SU-DHL-6 (cell line): ENCODE measurements around the gene OPHN1.

ENCODE experiments used
- H2AFZ ChIP-seq: fragments of 200-600 bp; sonication (generic); 2 replicates; pipeline ENCODE4 v1.6.1; 2014; ENCODE audit warnings: low read depth, mild to moderate bottlenecking, moderate library complexity, mixed read lengths, antibody characterized with exemption, low read length; ENCODE audit not compliant: severe bottlenecking
- H3F3A ChIP-seq: fragments of 200-600 bp; shearing (Covaris generic); 2 replicates; pipeline ENCODE4 v1.6.0; 2016; ENCODE audit warnings: antibody characterized with exemption, mild to moderate bottlenecking; ENCODE audit not compliant: insufficient read depth
- H3K27ac ChIP-seq: fragments of 200-600 bp; sonication (generic); 2 replicates; pipeline ENCODE4 v1.5.1; 2016; ENCODE audit warnings: low read depth, mild to moderate bottlenecking, low read length, moderate library complexity, mixed read lengths
- H3K27me3 ChIP-seq: fragments of 200-600 bp; sonication (generic), shearing (Covaris generic); 2 replicates; pipeline ENCODE4 v1.6.0; 2014; ENCODE audit warnings: mild to moderate bottlenecking, low read length
- H3K36me3 ChIP-seq: fragments of 200-600 bp; sonication (generic); 2 replicates; pipeline ENCODE4 v1.6.1; 2014; ENCODE audit warnings: mild to moderate bottlenecking, low read length, mixed read lengths
- H3K4me2 ChIP-seq: fragments of 300-600, 200-600 bp; shearing (Covaris generic), sonication (generic); 2 replicates; pipeline ENCODE4 v1.6.0; 2014; ENCODE audit warnings: low read length, low read depth, mild to moderate bottlenecking; ENCODE audit not compliant: poor library complexity, severe bottlenecking
- H3K4me3 ChIP-seq: fragments of 200-600 bp; sonication (generic); 2 replicates; pipeline ENCODE4 v1.5.1; 2014; ENCODE audit warnings: antibody characterized with exemption, low read length, mild to moderate bottlenecking, mixed read lengths; ENCODE audit not compliant: insufficient read depth, poor library complexity, severe bottlenecking
- H3K79me2 ChIP-seq: fragments of 200-600 bp; sonication (generic); 2 replicates; pipeline ENCODE4 v1.6.1; 2014; ENCODE audit warnings: mild to moderate bottlenecking, low read length, moderate library complexity; ENCODE audit not compliant: insufficient read depth
- H3K9ac ChIP-seq: fragments of 200-600 bp; sonication (generic); 2 replicates; pipeline ENCODE4 v1.7.0; 2014; ENCODE audit warnings: mild to moderate bottlenecking, low read length
- H3K9me2 ChIP-seq: fragments of 200-600 bp; sonication (generic); replicated peaks from 2 replicates; pipeline ENCODE4 v1.6.1; 2014; ENCODE audit warnings: low read length; ENCODE audit not compliant: insufficient read depth
- H3K9me3 ChIP-seq: fragments of 200-600 bp; sonication (generic); 2 replicates; pipeline ENCODE4 v1.6.1; 2014; ENCODE audit warnings: low read length, mixed read lengths; ENCODE audit not compliant: insufficient read depth
- H4K20me1 ChIP-seq: fragments of 200-600 bp; sonication (generic); 2 replicates; pipeline ENCODE4 v1.6.1; 2014; ENCODE audit warnings: low read depth, mild to moderate bottlenecking, antibody characterized with exemption, low read length, moderate library complexity, mixed read lengths
- CTCF ChIP-seq: fragments of 200-600 bp; sonication (generic); IDR thresholded peaks from one replicate; pipeline ENCODE4 v1.5.1; 2017; ENCODE audit warnings: antibody characterized with exemption, mild to moderate bottlenecking, low read length, moderate library complexity; ENCODE audit not compliant: insufficient read depth, poor library complexity, severe bottlenecking
- EZH2phosphoT487 ChIP-seq: fragments of 200-600 bp; sonication (generic), shearing (Covaris generic); conservative IDR thresholded peaks from 2 replicates; pipeline ENCODE4 v1.6.1; 2018; ENCODE audit warnings: mild to moderate bottlenecking, antibody characterized with exemption, low read length, moderate library complexity, mixed read lengths

OPHN1 gene

GRCh38 chrX:68177542-68177941, 255.8 kb downstream of the OPHN1 start:
- no peak overlapping the region for H2AFZ ChIP-seq
- H3K9me2 ChIP-seq: no peaks in the 10 kb centered on the region
- H3K4me3 ChIP-seq: no peak overlapping the region
- H3K9me3 ChIP-seq: no peaks in the 10 kb centered on the region
- H3K36me3 ChIP-seq: no peaks in the 10 kb centered on the region
- H3K4me2 ChIP-seq: no peak overlapping the region
- H3K9ac ChIP-seq: no peak overlapping the region
- no peak overlapping the region for H3K27ac ChIP-seq
- TF ChIP-seq CTCF (no peak), EZH2phosphoT487 (no peak)
- H3K79me2 ChIP-seq: no peaks in the 10 kb centered on the region
- H3F3A ChIP-seq: no peaks in the 10 kb centered on the region
- H3K27me3 ChIP-seq: no peaks in the 10 kb centered on the region
- H4K20me1 ChIP-seq: no peaks in the 10 kb centered on the region

- no peaks in the 10 kb centered on the region for H3K36me3 ChIP-seq
- no peaks in the 10 kb centered on the region for H3K79me2 ChIP-seq
- no peak overlapping the region for H3K4me3 ChIP-seq
- H2AFZ ChIP-seq: no peak overlapping the region
- no peak overlapping the region for H3K9ac ChIP-seq
- H4K20me1 ChIP-seq: no peaks in the 10 kb centered on the region
- H3K4me2 ChIP-seq: no peak overlapping the region
- no peaks in the 10 kb centered on the region for H3K27me3 ChIP-seq
- no peak overlapping the region for H3K27ac ChIP-seq
- TF ChIP-seq CTCF: no peak
- TF ChIP-seq EZH2phosphoT487: no peak
- no peaks in the 10 kb centered on the region for H3K9me3 ChIP-seq
- H3F3A ChIP-seq: no peaks in the 10 kb centered on the region
- no peaks in the 10 kb centered on the region for H3K9me2 ChIP-seq
Observed at GRCh38 chrX:68175562-68175961, 257.7 kb downstream of the OPHN1 start.

- H3K36me3 ChIP-seq: no peaks in the 10 kb centered on the region
- H3F3A ChIP-seq: no peaks in the 10 kb centered on the region
- no peak overlapping the region for H3K4me3 ChIP-seq
- H3K4me2 ChIP-seq: no peak overlapping the region
- TF ChIP-seq EZH2phosphoT487 (no peak), CTCF (no peak)
- H3K27me3 ChIP-seq: no peaks in the 10 kb centered on the region
- no peak overlapping the region for H3K27ac ChIP-seq
- H3K79me2 ChIP-seq: no peaks in the 10 kb centered on the region
- no peaks in the 10 kb centered on the region for H4K20me1 ChIP-seq
- no peak overlapping the region for H2AFZ ChIP-seq
- H3K9me2 ChIP-seq: no peaks in the 10 kb centered on the region
- H3K9ac ChIP-seq: no peak overlapping the region
- no peaks in the 10 kb centered on the region for H3K9me3 ChIP-seq
Observed at GRCh38 chrX:68163441-68163840, 269.9 kb downstream of the OPHN1 start.

DNA sequence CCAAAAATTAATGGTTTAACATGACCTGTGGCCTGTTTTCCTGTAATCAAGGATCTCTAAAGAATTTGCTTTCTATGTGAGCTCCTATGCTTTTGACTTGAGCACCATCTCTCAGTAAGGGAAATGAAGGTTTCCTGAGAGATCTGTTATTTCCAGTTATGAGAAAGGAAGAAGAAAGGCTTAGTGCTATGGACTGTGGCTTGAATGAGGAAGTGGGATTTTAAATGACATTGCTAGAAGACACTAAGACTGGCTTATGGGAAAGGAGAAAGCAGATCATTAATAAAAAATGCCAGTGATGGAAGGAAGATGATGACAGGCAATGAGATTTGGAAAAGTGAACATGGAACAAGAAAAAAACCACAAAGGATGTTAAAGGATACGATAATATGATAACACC, 285.4 kb downstream of the OPHN1 start:
- Histone ChIP-seq H3K9ac (no peak overlapping the region), H3K27ac (no peak overlapping the region), H4K20me1 (no peaks in the 10 kb centered on the region), H3K4me2 (no peak overlapping the region), H3K9me3 (no peaks in the 10 kb centered on the region), H3K9me2 (no peaks in the 10 kb centered on the region), H3K36me3 (no peaks in the 10 kb centered on the region), H3K27me3 (no peaks in the 10 kb centered on the region), H3F3A (no peaks in the 10 kb centered on the region), H3K79me2 (no peaks in the 10 kb centered on the region), H2AFZ (no peak overlapping the region), H3K4me3 (no peak overlapping the region)
- TF ChIP-seq EZH2phosphoT487 (no peak), CTCF (no peak)
